NCI-H1417 (cell line): Measurements from ENCODE around the gene CYSRT1.

Source experiments
- DNase-seq, 3 experiments: peaks; one replicate each; lab custom pipeline; 2025; lab: John Stamatoyannopoulos, UW

CYSRT1 gene

GRCh38 chr9:137190315-137190856 is 34.6 kb upstream of the CYSRT1 start:
- DNase-seq: no peak

GRCh38 chr9:137191245-137191644 is 33.7 kb upstream of the CYSRT1 start:
- DNase-seq: no peak

DNA sequence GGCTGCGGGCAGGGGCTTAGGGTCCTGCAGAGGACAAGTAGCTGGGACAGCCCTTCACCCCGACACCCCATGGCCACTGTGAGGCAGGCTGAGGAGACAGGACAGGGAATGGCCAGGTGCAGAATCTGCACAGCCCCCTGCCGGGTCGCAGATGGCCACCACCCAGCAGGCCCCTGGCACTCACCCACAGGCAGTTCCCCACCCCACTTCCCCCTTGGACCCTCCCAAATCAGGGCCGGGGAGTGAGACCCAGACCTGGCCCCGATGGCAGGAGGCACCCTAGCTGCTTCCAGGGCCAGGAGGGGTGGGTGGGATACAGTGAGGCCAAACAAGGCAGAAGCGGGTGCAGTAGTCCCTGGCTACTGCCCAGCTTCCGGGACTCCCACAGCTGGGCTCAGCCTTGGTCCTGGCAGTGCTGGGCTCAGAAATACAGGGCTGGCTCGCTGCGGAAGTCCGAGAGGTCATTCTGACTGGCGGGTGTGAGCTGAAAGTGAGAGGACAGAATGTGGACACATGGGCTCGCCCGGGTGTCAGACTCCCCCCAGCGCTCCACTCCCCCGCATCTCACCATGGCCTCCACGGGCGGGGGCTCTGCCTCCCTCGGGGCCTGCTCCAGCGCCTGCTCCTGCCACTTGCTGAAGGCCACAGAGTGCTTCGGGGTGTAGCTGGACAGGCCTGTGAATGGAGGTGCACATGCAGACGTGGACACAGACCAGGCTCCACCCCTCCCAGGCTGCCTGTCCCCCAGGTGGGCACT is 33.1 kb upstream of the CYSRT1 start:
- DNase-seq: no peak

- no peak for DNase-seq
These were observed 32.6 kb upstream of the CYSRT1 start for GRCh38 chr9:137192448-137192780.

DNA sequence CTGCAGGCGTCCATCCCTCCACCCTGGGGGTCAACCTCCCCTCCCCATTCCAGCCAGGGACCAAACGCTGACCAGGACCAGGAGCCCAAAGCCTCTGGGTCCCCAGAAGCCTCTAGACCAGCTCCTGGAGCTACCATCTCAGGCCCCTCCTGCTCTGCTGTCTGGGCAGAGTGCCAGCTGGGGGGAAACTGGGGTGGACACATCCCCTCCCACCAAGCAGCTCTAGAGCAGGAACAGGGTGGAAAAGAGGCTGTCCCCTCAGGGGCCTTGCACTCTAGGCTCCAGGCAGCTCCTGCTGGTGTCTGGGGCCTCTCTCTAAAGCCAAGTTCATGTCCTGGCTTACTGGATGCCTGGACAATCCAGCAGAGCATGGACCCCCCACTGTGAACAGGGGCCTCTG is 32.1 kb upstream of the CYSRT1 start:
- no peak for DNase-seq

DNA sequence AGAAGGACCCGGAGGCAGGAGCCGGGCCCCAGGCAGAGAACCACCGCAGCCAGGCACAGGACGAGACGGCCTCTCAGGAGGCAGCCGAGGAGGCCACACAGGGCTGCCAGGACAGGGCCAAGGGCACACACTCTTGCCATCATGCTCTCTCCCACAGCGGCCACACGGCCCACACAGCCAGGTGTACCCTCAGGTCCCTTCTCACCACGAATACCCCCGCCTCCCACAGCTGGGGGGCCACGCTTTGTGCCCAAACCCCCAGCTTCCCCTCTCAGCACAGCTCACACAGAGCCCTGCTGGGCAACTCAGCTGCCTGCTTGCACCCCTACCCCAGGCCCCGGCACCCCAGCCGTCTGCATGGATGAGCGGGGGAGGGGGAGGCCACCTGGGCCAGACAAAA is 31.2 kb upstream of the CYSRT1 start:
- no peak for DNase-seq

GRCh38 chr9:137194388-137194787 is 30.6 kb upstream of the CYSRT1 start:
- peak in 2 of 3 experiments; percentile 48 to 49 for DNase-seq

DNA sequence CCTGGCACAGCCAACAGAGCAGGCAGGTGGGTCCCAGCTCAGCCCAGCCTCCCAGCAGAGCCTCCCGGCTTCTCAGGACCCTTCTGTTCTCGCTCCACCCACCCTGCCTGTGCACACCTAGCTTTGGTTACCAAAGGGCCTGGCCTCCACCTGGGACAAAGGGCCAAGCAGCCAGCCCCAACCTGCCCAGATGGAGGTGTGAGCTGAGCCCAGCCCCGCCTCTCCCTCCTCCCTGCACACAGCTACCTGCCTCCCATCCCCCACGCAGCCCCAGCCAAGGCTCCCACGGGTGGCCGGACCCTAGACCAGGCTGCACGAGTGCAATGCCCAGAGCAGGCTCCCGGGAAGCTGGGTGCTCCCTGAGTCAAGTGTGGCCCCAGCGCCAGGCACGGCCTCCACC is 30.1 kb upstream of the CYSRT1 start:
- DNase-seq: peak in 2 of 3 experiments; percentile 27 to 82

DNA sequence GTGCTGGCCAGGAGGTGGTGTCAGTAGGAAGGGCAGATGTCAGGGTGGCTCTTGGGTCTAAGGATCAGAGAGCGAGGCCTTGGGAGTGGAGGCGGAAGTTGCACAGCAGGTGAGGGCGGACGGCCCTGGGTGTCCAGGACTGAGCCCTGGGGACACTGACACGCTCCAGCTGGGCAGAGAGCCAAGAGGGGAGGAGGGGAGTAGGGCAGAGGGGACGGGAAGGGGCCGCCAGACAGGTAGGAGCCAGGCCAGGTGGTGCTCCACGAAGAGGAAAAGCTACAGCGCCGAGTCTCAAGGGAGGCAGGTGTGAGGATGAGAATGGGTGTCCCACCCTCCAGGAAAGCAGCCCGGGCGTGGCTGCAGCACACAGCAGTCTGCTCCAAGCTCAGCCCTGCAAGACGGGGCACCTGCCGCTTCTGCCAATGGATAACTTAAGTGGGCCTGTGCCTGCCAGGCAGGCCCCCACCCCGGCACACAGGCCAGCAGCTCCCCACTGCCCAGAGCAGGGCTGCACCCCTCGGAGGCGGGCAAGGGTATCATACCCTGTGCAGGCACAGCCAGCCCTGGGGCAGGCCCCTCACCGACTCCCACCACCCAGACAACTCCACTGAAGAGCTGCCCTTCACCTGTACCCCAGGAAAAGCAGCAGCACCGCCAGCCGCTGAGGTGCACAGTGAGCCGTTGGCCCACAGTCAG is 29.3 kb upstream of the CYSRT1 start:
- peak; percentile 83 to 99 (median 96) for DNase-seq

GRCh38 chr9:137198051-137198901 is 26.7 kb upstream of the CYSRT1 start:
- peak; percentile 2 to 34 (median 18) for DNase-seq

GRCh38 chr9:137198902-137199283 is 26.1 kb upstream of the CYSRT1 start:
- no peak for DNase-seq

DNA sequence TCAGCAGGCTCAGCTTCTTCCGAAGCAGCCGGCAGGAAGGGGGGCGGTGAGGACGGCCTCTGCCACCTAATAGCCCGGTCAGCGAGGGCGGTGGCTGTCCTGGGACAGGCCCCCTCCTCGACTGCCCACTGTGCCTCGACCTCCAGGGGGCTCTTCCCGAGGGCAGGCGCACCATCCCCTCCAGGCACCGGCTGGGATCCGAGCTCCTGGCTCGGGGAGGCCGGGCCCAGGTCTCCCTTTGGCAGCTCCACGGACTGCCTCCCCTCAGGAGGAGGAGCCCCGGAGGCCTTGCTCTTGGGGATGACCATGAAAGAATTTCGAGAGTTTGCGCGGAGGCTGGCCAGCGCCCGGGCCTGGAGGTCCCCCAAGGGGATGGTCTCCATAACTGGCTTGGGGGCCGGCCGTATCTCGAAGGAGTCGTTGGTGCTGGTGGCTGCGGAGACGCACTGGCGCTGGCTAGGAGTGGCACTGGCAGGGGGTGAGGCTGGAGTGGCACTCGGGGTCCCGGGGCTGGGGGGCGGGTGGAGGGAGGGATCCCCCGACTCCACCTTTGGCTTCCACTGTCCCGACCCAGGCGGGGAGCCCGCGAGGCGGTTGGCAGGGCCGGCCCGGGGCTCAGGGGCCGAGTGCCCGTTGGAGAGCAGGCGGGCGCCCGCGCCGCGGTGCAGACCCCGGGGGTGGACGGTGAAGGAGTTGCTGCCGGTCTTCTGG is 25.4 kb upstream of the CYSRT1 start:
- DNase-seq: no peak

GRCh38 chr9:137200311-137201204 is 24.4 kb upstream of the CYSRT1 start, which contains the start of gene TPRN:
TSS of gene TPRN (minus strand) at chr9:137200741. CDS start at chr9:137200711, 30 bp downstream.
- DNase-seq: peak; percentile 97 to 100 (median 100)

DNA sequence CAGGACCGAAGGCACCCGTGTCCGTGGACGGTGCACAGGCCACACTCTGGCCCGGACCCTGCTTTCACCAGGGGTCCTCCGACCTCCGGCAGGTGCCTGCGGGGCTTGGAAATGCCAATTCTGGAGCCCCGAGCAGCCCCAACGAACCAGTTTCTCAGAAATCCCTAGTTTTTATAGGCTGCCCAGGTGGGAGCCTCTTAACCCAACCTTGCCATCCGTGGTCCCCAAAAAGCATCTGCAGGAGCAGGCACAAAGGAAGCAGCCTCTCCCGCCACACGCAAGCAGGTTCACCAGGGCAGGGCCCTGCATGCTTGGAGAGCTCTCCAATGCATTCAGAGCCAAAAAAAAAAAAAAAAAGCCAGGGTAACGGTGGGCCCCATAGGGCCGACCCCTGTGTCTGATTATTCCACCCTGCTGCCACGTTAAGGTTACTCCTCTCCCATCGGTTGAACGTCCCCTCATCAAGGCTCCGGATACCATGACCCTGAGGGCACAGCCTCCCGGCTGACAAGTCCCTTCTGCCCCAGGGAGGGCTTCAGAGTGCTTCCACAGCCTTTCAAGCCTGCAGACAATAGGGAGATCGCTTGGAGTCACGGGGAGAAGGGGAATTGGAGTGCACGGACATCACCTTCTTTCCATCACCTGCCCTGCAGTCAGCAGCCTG is 23.6 kb upstream of the CYSRT1 start:
- DNase-seq: no peak

DNA sequence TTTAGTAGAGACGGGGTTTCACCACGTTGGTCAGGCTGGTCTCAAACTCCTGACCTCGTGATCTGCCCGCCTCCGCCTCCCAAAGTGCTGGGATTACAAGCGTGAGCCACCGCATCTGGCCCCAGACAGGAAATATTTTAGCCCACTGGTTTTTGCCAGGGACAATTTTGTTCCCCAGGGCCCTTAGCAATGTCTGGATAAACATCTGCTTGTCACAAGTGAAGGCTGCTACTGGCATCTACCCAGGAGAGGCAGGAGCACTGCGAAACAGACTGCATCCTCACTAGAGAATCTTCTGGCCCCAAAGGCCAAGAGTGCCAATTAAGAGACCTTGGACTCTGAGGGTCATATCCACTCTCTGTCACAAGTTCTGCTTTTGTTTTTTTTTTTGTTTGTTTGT is 22.0 kb upstream of the CYSRT1 start:
- DNase-seq: no peak

DNA sequence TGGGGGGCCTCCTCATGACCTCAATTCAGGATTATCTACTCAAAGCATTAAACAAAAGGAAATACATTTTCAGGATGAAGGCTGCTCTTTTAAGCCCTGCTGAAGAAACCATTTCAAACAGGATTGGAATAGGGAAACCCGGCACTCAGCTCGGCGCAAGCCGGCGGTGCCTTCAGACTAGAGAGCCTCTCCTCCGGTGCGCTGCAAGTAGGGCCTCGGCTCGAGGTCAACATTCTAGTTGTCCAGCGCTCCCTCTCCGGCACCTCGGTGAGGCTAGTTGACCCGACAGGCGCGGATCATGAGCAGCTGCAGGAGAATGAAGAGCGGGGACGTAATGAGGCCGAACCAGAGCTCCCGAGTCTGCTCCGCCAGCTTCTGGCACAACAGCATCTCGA is 20.2 kb upstream of the CYSRT1 start:
- no peak for DNase-seq

GRCh38 chr9:137205126-137206069 is 19.6 kb upstream of the CYSRT1 start, which contains the start of the genes NDOR1 and TMEM203:
TSS of gene NDOR1 (plus strand) at chr9:137205700. CDS start at chr9:137205778, 78 bp downstream.
TSS of gene TMEM203 (minus strand) at chr9:137205648. CDS start at chr9:137205414, 234 bp downstream.
- DNase-seq: peak; percentile 74 to 90 (median 90)

DNA sequence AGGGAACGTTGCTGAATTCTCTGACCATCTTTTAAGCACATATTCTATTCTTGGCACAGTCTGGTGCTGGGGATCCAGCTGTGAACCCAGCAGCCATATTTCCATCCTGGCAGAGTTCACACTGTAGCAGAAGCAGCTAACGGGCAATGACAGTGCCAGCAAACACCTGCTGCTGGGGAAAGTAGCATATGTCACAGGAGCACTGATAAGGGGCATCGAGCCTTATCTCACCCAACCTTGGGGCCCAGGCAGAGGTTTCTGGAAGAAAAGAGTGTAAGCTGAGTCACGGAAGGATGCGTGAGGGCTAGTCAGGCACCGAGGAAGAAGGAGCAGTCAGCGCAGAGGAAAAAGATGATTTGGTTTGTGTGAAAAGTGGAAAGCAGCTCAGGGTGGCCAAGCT is 18.4 kb upstream of the CYSRT1 start:
- DNase-seq: no peak

DNA sequence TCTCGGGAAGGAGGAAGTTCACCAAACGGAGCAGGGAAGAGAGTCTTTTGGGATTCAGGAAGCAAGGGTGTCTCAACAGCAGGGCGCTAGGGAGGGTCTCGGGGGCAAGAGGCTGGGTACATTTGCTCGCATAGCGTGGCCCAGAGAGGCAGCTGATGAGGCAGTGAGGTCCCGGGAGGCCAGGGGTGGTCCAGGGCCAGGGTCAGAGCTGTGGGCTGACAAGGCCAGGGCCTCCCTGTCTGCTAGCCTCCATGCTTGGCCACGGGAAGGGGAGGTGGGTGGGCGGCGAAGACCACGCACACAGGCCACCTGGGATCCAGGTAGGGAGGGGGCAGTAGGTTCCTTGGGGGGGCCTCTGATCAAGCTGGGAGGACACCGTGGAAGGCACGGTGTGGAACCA is 13.4 kb upstream of the CYSRT1 start:
- no peak for DNase-seq
